Keratinocyte (primary cell): ENCODE data around the gene TMEM120B. TPM values are rescaled to one million over a fixed set of nuclear protein-coding genes. Genes with fewer than 3 reads are reported as not detected.

ENCODE experiments used
- DNase-seq: peaks from one replicate; pipeline ENCODE4 v3.0.0-alpha.2; 2011; ENCODE audit warnings: low read depth, missing footprints, low spot score
- FAIRE-seq: peaks from 2 replicates; lab custom pipeline; 2011; peaks lifted over from hg19 to GRCh38; lab: Jason Lieb, UNC
- H2AFZ ChIP-seq: 2 replicates; pipeline ENCODE4 v1.6.0; 2012; ENCODE audit warnings: low read length, control low read depth, inconsistent platforms; ENCODE audit not compliant: control insufficient read depth
- H3K27ac ChIP-seq: 2 replicates; pipeline ENCODE4 v1.5.1; 2011; ENCODE audit warnings: low read length; ENCODE audit not compliant: control insufficient read depth, insufficient read depth
- H3K27me3 ChIP-seq: 3 replicates; pipeline ENCODE4 v1.6.0; 2011; ENCODE audit warnings: low read length; ENCODE audit not compliant: control insufficient read depth, insufficient read depth; ENCODE audit errors: extremely low read depth
- H3K36me3 ChIP-seq, 2 experiments: 2 replicates in 1 of 2; 3 replicates in 1 of 2; pipeline ENCODE4 v1.5.1; 2011; ENCODE audit warnings: low read length in 2 of 2, mild to moderate bottlenecking in 1 of 2; ENCODE audit not compliant: control insufficient read depth in 2 of 2, insufficient read depth in 2 of 2; ENCODE audit errors: extremely low read depth in 1 of 2
- H3K4me1 ChIP-seq: 3 replicates; pipeline ENCODE4 v1.5.1; 2011; ENCODE audit warnings: low read length; ENCODE audit not compliant: control insufficient read depth, insufficient read depth; ENCODE audit errors: extremely low read depth
- H3K4me2 ChIP-seq: 3 replicates; pipeline ENCODE4 v1.6.0; 2011; ENCODE audit warnings: low read depth, low read length; ENCODE audit not compliant: control insufficient read depth, insufficient read depth; ENCODE audit errors: extremely low read depth
- H3K4me3 ChIP-seq, 3 experiments: fragments of 200-600 bp in 1 of 3; sonication (generic) in 1 of 3; 2 replicates in 2 of 3; 3 replicates in 1 of 3; pipeline ENCODE4 v1.5.1; 2011 to 2016; ENCODE audit warnings: low read length in 3 of 3, mild to moderate bottlenecking in 3 of 3, control low read depth in 2 of 3, inconsistent platforms in 1 of 3, low read depth in 1 of 3, mixed read lengths in 1 of 3, mixed run types in 1 of 3, moderate library complexity in 1 of 3; ENCODE audit not compliant: control insufficient read depth in 2 of 3, insufficient read depth in 2 of 3; ENCODE audit errors: extremely low read depth in 1 of 3
- H3K79me2 ChIP-seq: 2 replicates; pipeline ENCODE4 v1.6.0; 2012; ENCODE audit warnings: low read length; ENCODE audit not compliant: control insufficient read depth, insufficient read depth
- H3K9ac ChIP-seq: 3 replicates; pipeline ENCODE4 v1.6.0; 2011; ENCODE audit warnings: low read length; ENCODE audit not compliant: control insufficient read depth, insufficient read depth; ENCODE audit errors: extremely low read depth
- H3K9me1 ChIP-seq: 3 replicates; pipeline ENCODE4 v1.6.0; 2011; ENCODE audit warnings: low read length; ENCODE audit not compliant: control insufficient read depth, insufficient read depth; ENCODE audit errors: extremely low read depth
- H3K9me3 ChIP-seq: 2 replicates; pipeline ENCODE4 v1.5.1; 2012; ENCODE audit warnings: low read depth, low read length; ENCODE audit not compliant: control insufficient read depth
- H4K20me1 ChIP-seq: 3 replicates; pipeline ENCODE4 v1.6.0; 2011; ENCODE audit warnings: low read length; ENCODE audit not compliant: control insufficient read depth, insufficient read depth; ENCODE audit errors: extremely low read depth
- CTCF ChIP-seq, 3 experiments: IDR thresholded peaks in 1 of 3; conservative IDR thresholded peaks in 1 of 3; optimal IDR thresholded peaks in 1 of 3; 2 replicates in 2 of 3; 3 replicates in 1 of 3; pipeline versions ENCODE3 to v1.5.1; 2011; ENCODE audit warnings: low read length in 3 of 3, mild to moderate bottlenecking in 3 of 3, moderate library complexity in 2 of 3, control low read depth in 1 of 3, inconsistent platforms in 1 of 3; ENCODE audit not compliant: insufficient read depth in 2 of 3; ENCODE audit errors: extremely low read depth in 1 of 3
- EZH2 ChIP-seq: IDR thresholded peaks from one replicate; pipeline ENCODE4 v1.6.1; 2012; ENCODE audit warnings: inconsistent platforms, mild to moderate bottlenecking, low read length, moderate library complexity
- dilution Hi-C: fragments of 300-500 bp; cut with MboI; formaldehyde crosslinking; loops from one replicate; pipeline ENCODE4 v1.7.0; 2020; ENCODE audit warnings: low sequenced_read_pairs; ENCODE audit not compliant: extremely low pct_ligation_motif_present
- polyA plus RNA-seq, 5 experiments: library from polyadenylated mRNA; depleted of rRNA in 3 of 5; stranded (reverse) in 3 of 5; stranded (forward) in 1 of 5; unstranded in 1 of 5; fragments of >200 nt; gene quantifications; 1 replicate in 1 of 5; 2 replicates in 3 of 5; 3 replicates in 1 of 5; pipeline versions ENCODE4 v1.2.1 to v1.2.3, GENCODE V29; 2011 to 2012; ENCODE audit warnings: missing spikeins in 2 of 5, low read depth in 1 of 5, low replicate concordance in 1 of 5

TMEM120B gene
- polyA plus RNA-seq, 1 donor (not counting 4 experiments of a cell fraction or from before 2014, with no cell fraction given): 6.9 TPM

GRCh38 chr12:121780429-121780828, 67.9 kb downstream of the TMEM120B start:
- peaks cover 24% of the 10 kb centered on the region for H3K4me1 ChIP-seq
- no peak for TF ChIP-seq EZH2
- no peak for TF ChIP-seq CTCF (optimal IDR thresholded peaks at IDR 0.05 in 1 of 3, IDR thresholded peaks at IDR 0.05 in 1 of 3, conservative IDR thresholded peaks at IDR 0.05 in 1 of 3; ENCODE audit: extremely low read depth in 1 of 3, insufficient read depth in 2 of 3, low read length in 3 of 3)
- H3K79me2 ChIP-seq: no peaks in the 10 kb centered on the region
- H3K4me3 ChIP-seq: no peak overlapping the region
- no peaks in the 10 kb centered on the region for H4K20me1 ChIP-seq
- dilution Hi-C loops: no loop called here
- DNase-seq (no peak), FAIRE-seq (no peak)
- no peaks in the 10 kb centered on the region for H3K27me3 ChIP-seq
- no peak overlapping the region for H3K9ac ChIP-seq
- H3K9me1 ChIP-seq: no peaks in the 10 kb centered on the region
- H2AFZ ChIP-seq: no peak overlapping the region
- H3K4me2 ChIP-seq: no peak overlapping the region
- no peak overlapping the region for H3K27ac ChIP-seq
- H3K9me3 ChIP-seq: no peaks in the 10 kb centered on the region
- H3K36me3 ChIP-seq: peaks cover 0 to 6% of the 10 kb centered on the region in 2 experiments

GRCh38 chr12:121781484-121781997, 69.0 kb downstream of the TMEM120B start:
- Histone ChIP-seq H3K4me2 (peak overlapping the region; percentile 53), H3K9me1 (no peaks in the 10 kb centered on the region), H3K36me3 (peaks cover 0 to 6% of the 10 kb centered on the region in 2 experiments), H3K9me3 (no peaks in the 10 kb centered on the region), H3K79me2 (no peaks in the 10 kb centered on the region), H3K4me1 (peaks cover 28% of the 10 kb centered on the region), H4K20me1 (no peaks in the 10 kb centered on the region), H3K27ac (peak overlapping the region; percentile 13), H3K9ac (no peak overlapping the region), H3K27me3 (no peaks in the 10 kb centered on the region), H2AFZ (no peak overlapping the region), H3K4me3 (no peak overlapping the region)
- TF ChIP-seq CTCF (optimal IDR thresholded peaks at IDR 0.05 in 1 of 3, IDR thresholded peaks at IDR 0.05 in 1 of 3, conservative IDR thresholded peaks at IDR 0.05 in 1 of 3; ENCODE audit: extremely low read depth in 1 of 3, insufficient read depth in 2 of 3, low read length in 3 of 3): no peak
- TF ChIP-seq EZH2: no peak
- FAIRE-seq (no peak), DNase-seq (no peak)
- dilution Hi-C loops: no loop called here
